NB4 (cell line): Measurements from ENCODE around the gene MINDY4B.

ENCODE experiments used
- CTCF ChIP-seq: IDR thresholded peaks from one replicate; pipeline ENCODE4 v1.5.1; 2012; ENCODE audit warnings: low read depth, low read length
- MYC ChIP-seq: IDR thresholded peaks from 2 replicates; pipeline ENCODE4 v1.6.1; 2011; ENCODE audit warnings: low read depth, low read length
- POLR2A ChIP-seq: IDR thresholded peaks from 2 replicates; pipeline ENCODE4 v1.6.1; 2011; ENCODE audit warnings: mild to moderate bottlenecking; ENCODE audit not compliant: insufficient read length; ENCODE audit errors: extremely low read depth
- TF ChIP-seq, protein P1 (sequence below): IDR thresholded peaks from 2 replicates; pipeline ENCODE4 v1.6.1; 2011; ENCODE audit warnings: low read depth, low read length

GRCh38 chr3:150912501-150912900, 7.3 kb upstream of the MINDY4B start:
- TF ChIP-seq POLR2A (no peak), CTCF (no peak), MYC (no peak)
- TF ChIP-seq, protein P1, sequence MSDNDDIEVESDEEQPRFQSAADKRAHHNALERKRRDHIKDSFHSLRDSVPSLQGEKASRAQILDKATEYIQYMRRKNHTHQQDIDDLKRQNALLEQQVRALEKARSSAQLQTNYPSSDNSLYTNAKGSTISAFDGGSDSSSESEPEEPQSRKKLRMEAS = no peak
